Measurements from ENCODE around the gene DAND5. TPM values are rescaled to one million over a fixed set of nuclear protein-coding genes. Genes with fewer than 3 reads are reported as not detected.
A peak's percentile ranks its signal among the peaks of the same experiment; 100 is the strongest.
"Not testable (repeated sequence)": the region's sequence is repeated elsewhere in the genome, so short reads cannot be mapped to it uniquely, and the experiment has no call there.

Gene DAND5
- total RNA-seq, 1 donor from 2014 or later: 0.07 TPM

DNA sequence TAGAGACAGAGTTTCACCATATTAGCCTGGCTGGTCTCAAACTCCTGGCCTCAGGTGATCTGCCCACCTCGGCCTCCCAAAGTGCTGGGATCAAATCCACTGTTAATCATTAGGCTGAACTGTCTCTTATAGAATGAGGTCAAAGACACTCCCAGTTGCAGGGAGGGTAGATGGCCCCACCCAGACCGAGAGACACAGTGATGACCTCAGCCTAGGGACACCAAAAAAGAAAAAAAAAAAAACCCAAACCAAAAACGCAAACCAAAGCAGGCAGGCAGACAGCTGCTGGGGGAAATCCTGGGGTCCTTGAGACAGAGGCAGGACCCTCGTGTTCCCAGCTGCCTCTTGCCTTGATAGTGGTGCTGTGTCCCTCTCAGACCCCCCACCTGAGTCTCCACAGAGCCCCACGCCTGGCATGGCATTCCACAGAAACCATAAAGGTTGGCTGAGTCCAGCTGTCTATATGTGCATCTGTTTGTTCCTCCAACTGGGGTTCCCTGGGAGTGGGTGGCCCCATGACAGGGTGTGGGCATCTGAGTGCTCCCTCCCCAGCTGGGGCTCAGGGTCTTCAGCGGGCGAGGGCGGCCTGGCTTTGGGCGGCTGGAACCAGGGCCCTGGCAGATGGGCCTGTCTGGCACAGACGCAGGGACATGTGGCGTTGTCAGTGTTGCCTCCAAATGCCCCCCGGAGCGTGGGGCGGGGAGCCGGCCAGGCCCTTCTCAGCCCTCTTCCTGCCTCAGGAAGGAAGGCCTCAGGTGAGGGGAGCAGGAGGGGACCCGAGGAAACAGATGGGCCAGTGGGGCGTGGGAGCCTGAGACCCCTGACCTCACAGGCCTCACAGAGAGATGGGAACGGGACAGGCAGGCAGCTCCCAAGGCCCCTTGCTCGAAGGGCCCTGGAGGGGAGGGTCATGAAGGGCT lies 5.2 kb downstream of the DAND5 start:
- Histone ChIP-seq H3K79me2 (ENCODE audit: low read depth) (no peaks in the 10 kb centered on the region), H3K27me3 (peaks cover 9% of the 10 kb centered on the region), H3K9ac (no peak overlapping the region), H3K4me2 (no peak overlapping the region), H3K4me1 (no peaks in the 10 kb centered on the region), H2AFZ (replicated peaks) (no peak overlapping the region), H3K36me3 (no peaks in the 10 kb centered on the region), H3F3A (ENCODE audit: low read depth) (no peaks in the 10 kb centered on the region), H3K9me3 (ENCODE audit: low read depth) (no peaks in the 10 kb centered on the region), H4K20me1 (ENCODE audit: low read depth) (no peaks in the 10 kb centered on the region), H3K27ac (no peak overlapping the region), H3K4me3 (no peak overlapping the region)
- Mint-ChIP-seq H3K27me3 (ENCODE audit: insufficient read depth, low read depth) (peaks cover 26% of the 10 kb centered on the region), H3K36me3 (no peaks in the 10 kb centered on the region), H3K4me3 (no peak overlapping the region), H3K27ac (no peak overlapping the region), H3K4me1 (peaks cover 10% of the 10 kb centered on the region), H3K9me3 (no peaks in the 10 kb centered on the region)
- no peak for DNase-seq (ENCODE audit: low spot score)
- TF ChIP-seq, protein P1, sequence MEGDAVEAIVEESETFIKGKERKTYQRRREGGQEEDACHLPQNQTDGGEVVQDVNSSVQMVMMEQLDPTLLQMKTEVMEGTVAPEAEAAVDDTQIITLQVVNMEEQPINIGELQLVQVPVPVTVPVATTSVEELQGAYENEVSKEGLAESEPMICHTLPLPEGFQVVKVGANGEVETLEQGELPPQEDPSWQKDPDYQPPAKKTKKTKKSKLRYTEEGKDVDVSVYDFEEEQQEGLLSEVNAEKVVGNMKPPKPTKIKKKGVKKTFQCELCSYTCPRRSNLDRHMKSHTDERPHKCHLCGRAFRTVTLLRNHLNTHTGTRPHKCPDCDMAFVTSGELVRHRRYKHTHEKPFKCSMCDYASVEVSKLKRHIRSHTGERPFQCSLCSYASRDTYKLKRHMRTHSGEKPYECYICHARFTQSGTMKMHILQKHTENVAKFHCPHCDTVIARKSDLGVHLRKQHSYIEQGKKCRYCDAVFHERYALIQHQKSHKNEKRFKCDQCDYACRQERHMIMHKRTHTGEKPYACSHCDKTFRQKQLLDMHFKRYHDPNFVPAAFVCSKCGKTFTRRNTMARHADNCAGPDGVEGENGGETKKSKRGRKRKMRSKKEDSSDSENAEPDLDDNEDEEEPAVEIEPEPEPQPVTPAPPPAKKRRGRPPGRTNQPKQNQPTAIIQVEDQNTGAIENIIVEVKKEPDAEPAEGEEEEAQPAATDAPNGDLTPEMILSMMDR (IDR thresholded peaks at IDR 0.05): no peak
- TF ChIP-seq EZH2 (IDR thresholded peaks at IDR 0.05): no peak
- TF ChIP-seq EZH2phosphoT487 (IDR thresholded peaks at IDR 0.05): no peak

DNA sequence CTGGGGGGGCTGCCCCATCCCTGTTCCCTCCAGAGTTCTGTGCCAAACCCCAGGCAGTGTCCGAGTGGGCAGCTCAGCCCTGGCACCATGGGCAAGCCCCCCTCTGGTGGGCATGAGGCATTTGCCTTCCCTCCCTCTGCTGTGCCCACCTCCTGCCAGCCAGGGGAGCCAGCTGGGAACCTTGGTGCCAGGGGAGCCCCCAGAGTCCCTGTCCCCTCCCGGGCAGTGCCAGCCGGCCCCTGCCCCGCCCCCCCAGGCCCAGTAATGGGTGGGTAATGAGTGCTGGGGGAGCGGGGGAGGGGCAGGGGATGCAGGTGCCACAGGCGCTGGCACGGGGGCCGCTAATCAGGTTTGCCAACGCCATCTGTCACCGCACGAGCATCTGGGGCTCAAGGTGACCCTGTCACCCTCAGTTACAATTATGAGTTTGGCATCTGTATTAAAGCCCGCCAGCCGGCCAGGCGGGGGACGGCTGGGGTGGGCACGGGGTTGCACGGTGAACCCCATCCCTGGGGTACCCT lies 5.9 kb downstream of the DAND5 start:
- H3K4me2 ChIP-seq: no peak overlapping the region
- no peak overlapping the region for H3K4me3 ChIP-seq
- no peak overlapping the region for H3K27ac Mint-ChIP-seq
- H2AFZ ChIP-seq (replicated peaks): no peak overlapping the region
- H4K20me1 ChIP-seq (ENCODE audit: low read depth): no peaks in the 10 kb centered on the region
- H3K4me3 Mint-ChIP-seq: no peak overlapping the region
- no peak for TF ChIP-seq EZH2phosphoT487 (IDR thresholded peaks at IDR 0.05)
- TF ChIP-seq EZH2 (IDR thresholded peaks at IDR 0.05): no peak
- TF ChIP-seq, protein P1 (IDR thresholded peaks at IDR 0.05): no peak
- H3K9me3 ChIP-seq (ENCODE audit: low read depth): no peaks in the 10 kb centered on the region
- no peaks in the 10 kb centered on the region for H3K36me3 ChIP-seq
- DNase-seq (ENCODE audit: low spot score): no peak
- H3F3A ChIP-seq (ENCODE audit: low read depth): no peaks in the 10 kb centered on the region
- no peak overlapping the region for H3K27ac ChIP-seq
- H3K9ac ChIP-seq: no peak overlapping the region
- H3K27me3 ChIP-seq: peaks cover 16% of the 10 kb centered on the region
- no peaks in the 10 kb centered on the region for H3K36me3 Mint-ChIP-seq
- peaks cover 26% of the 10 kb centered on the region for H3K27me3 Mint-ChIP-seq (ENCODE audit: insufficient read depth, low read depth)
- no peaks in the 10 kb centered on the region for H3K4me1 ChIP-seq
- H3K4me1 Mint-ChIP-seq: peaks cover 5% of the 10 kb centered on the region
- no peaks in the 10 kb centered on the region for H3K79me2 ChIP-seq (ENCODE audit: low read depth)
- no peaks in the 10 kb centered on the region for H3K9me3 Mint-ChIP-seq

DNA sequence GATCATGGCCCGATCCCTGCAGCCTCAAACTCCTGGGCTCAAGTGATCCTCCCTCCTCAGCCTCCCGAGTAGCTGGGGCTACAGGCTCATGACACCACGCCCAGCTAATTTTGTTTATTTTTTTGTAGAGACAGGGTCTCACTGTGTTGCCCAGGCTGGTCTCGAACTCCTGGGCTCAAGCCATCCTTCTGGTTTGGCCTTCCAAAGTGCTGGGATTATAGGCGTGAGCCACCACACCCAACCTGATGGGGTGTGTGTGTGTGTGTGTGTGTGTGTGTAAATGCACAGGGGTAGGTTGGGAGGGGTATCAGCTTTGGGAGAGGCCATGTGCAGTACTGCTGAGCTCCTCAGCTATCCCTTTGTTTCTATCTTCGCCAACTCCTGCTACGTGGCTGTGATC lies 6.7 kb downstream of the DAND5 start:
- Mint-ChIP-seq H3K4me3 (peak overlapping the region; percentile 15), H3K27me3 (ENCODE audit: insufficient read depth, low read depth) (peaks cover 22% of the 10 kb centered on the region)
- not testable (repeated sequence) for H3K27ac Mint-ChIP-seq; H3K9ac ChIP-seq; H2AFZ ChIP-seq (replicated peaks); H3K79me2 ChIP-seq (ENCODE audit: low read depth); H4K20me1 ChIP-seq (ENCODE audit: low read depth); H3K4me1 ChIP-seq; H3K9me3 Mint-ChIP-seq; DNase-seq (ENCODE audit: low spot score); H3K4me3 ChIP-seq; H3K27ac ChIP-seq; H3K4me2 ChIP-seq; H3K4me1 Mint-ChIP-seq; H3K9me3 ChIP-seq (ENCODE audit: low read depth); H3F3A ChIP-seq (ENCODE audit: low read depth); H3K36me3 Mint-ChIP-seq; H3K36me3 ChIP-seq
- peaks cover 25% of the 10 kb centered on the region for H3K27me3 ChIP-seq

DNA sequence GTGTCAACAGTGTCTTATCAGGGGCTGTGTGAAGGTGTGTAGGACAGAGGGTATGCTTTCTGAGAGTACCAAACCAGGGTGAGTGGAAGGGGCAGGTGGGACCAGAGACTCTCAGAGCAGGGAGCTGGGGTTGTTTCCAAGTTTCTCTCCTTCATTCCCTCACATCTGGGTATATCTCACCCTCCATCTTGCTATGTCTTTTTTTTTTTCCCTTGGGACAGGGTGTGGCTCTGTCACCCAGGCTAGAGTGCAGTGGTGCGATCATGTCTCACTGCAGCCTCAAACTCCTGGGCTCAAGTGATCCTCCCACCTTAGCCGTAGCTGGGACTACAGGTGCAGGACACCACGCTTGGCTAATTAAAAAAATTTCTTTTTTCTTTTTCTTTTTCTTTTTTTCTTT lies 10.6 kb downstream of the DAND5 start:
- Histone ChIP-seq H3K4me2 (no peak overlapping the region), H3K9ac (no peak overlapping the region), H3K4me3 (no peak overlapping the region), H3K79me2 (ENCODE audit: low read depth) (no peaks in the 10 kb centered on the region), H3K27ac (no peak overlapping the region), H4K20me1 (ENCODE audit: low read depth) (no peaks in the 10 kb centered on the region), H3K27me3 (peaks cover 63% of the 10 kb centered on the region), H2AFZ (replicated peaks) (no peak overlapping the region), H3F3A (ENCODE audit: low read depth) (no peaks in the 10 kb centered on the region), H3K4me1 (no peaks in the 10 kb centered on the region), H3K9me3 (ENCODE audit: low read depth) (no peaks in the 10 kb centered on the region), H3K36me3 (no peaks in the 10 kb centered on the region)
- TF ChIP-seq, protein P1 (IDR thresholded peaks at IDR 0.05): no peak
- no peak for TF ChIP-seq EZH2phosphoT487 (IDR thresholded peaks at IDR 0.05)
- no peak for TF ChIP-seq EZH2 (IDR thresholded peaks at IDR 0.05)
- Mint-ChIP-seq H3K9me3 (no peaks in the 10 kb centered on the region), H3K27ac (no peak overlapping the region), H3K4me3 (no peak overlapping the region), H3K27me3 (ENCODE audit: insufficient read depth, low read depth) (peaks cover 15% of the 10 kb centered on the region), H3K36me3 (no peaks in the 10 kb centered on the region), H3K4me1 (peaks cover 4% of the 10 kb centered on the region)
- DNase-seq (ENCODE audit: low spot score): no peak
